Measurements from ENCODE around the gene CRYBA4.

The CRYBA4 gene

GRCh38 chr22:26646158-26646557 lies 24.4 kb downstream of the CRYBA4 start:
- Histone ChIP-seq H3K79me2 (ENCODE audit: low read length) (no peaks in the 10 kb centered on the region), H3K9me3 (ENCODE audit: insufficient read depth, low read length) (no peaks in the 10 kb centered on the region), H3K4me3 (ENCODE audit: low read length) (no peak overlapping the region), H3K9ac (ENCODE audit: low read length) (no peak overlapping the region), H4K20me1 (ENCODE audit: insufficient read depth, low read length) (no peaks in the 10 kb centered on the region), H3K36me3 (replicated peaks; ENCODE audit: low read depth, low read length) (no peaks in the 10 kb centered on the region), H2AFZ (ENCODE audit: low read depth, low read length) (no peak overlapping the region), H3K4me2 (ENCODE audit: low read length) (no peak overlapping the region), H3K27me3 (ENCODE audit: low read depth, low read length) (peaks cover 39% of the 10 kb centered on the region), H3K27ac (ENCODE audit: low read length) (no peak overlapping the region), H3K4me1 (ENCODE audit: low read length) (peaks cover 15% of the 10 kb centered on the region)
- TF ChIP-seq EZH2phosphoT487 (IDR thresholded peaks at IDR 0.05; ENCODE audit: low read depth), result no peak
- TF ChIP-seq, protein P1, sequence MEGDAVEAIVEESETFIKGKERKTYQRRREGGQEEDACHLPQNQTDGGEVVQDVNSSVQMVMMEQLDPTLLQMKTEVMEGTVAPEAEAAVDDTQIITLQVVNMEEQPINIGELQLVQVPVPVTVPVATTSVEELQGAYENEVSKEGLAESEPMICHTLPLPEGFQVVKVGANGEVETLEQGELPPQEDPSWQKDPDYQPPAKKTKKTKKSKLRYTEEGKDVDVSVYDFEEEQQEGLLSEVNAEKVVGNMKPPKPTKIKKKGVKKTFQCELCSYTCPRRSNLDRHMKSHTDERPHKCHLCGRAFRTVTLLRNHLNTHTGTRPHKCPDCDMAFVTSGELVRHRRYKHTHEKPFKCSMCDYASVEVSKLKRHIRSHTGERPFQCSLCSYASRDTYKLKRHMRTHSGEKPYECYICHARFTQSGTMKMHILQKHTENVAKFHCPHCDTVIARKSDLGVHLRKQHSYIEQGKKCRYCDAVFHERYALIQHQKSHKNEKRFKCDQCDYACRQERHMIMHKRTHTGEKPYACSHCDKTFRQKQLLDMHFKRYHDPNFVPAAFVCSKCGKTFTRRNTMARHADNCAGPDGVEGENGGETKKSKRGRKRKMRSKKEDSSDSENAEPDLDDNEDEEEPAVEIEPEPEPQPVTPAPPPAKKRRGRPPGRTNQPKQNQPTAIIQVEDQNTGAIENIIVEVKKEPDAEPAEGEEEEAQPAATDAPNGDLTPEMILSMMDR (IDR thresholded peaks at IDR 0.05; ENCODE audit: low read depth, low read length), result no peak

DNA sequence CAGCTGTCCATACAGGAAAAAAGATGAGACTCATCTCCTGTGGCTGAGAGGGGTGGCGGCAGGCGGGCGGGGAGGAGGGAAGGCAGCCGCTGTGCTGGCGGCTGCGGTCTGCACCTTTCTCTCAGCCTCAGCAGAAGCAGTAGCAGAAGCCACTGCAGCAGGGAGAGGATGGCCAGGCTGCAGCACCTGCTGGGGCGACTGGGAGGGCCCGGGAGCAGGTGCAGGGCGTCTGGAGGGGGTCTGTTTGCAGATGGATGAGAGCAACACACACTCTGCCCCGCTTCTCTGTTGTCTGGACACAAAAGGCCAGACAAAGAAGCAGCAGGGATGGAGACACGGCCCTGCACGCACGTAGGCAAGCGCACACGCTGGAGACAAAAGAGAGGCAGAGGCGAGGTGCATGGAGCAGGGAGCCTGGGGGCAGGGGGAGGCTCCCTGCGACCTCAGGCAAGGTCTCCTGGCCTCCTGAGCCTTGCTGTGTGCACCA lies 26.3 kb downstream of the CRYBA4 start:
- H3K4me3 ChIP-seq (ENCODE audit: low read length), result no peak overlapping the region
- H3K36me3 ChIP-seq (replicated peaks; ENCODE audit: low read depth, low read length), result no peaks in the 10 kb centered on the region
- no peaks in the 10 kb centered on the region for H3K9me3 ChIP-seq (ENCODE audit: insufficient read depth, low read length)
- no peak overlapping the region for H3K4me2 ChIP-seq (ENCODE audit: low read length)
- TF ChIP-seq, protein P1 (IDR thresholded peaks at IDR 0.05; ENCODE audit: low read depth, low read length), result no peak
- TF ChIP-seq EZH2phosphoT487 (IDR thresholded peaks at IDR 0.05; ENCODE audit: low read depth), result no peak
- H4K20me1 ChIP-seq (ENCODE audit: insufficient read depth, low read length), result no peaks in the 10 kb centered on the region
- H3K27ac ChIP-seq (ENCODE audit: low read length), result no peak overlapping the region
- H3K27me3 ChIP-seq (ENCODE audit: low read depth, low read length), result peaks cover 54% of the 10 kb centered on the region
- H3K79me2 ChIP-seq (ENCODE audit: low read length), result no peaks in the 10 kb centered on the region
- H2AFZ ChIP-seq (ENCODE audit: low read depth, low read length), result no peak overlapping the region
- H3K9ac ChIP-seq (ENCODE audit: low read length), result no peak overlapping the region
- peaks cover 7% of the 10 kb centered on the region for H3K4me1 ChIP-seq (ENCODE audit: low read length)

GRCh38 chr22:26648528-26649388 lies 27.0 kb downstream of the CRYBA4 start:
- Histone ChIP-seq H3K4me2 (ENCODE audit: low read length) (no peak overlapping the region), H3K79me2 (ENCODE audit: low read length) (no peaks in the 10 kb centered on the region), H3K9me3 (ENCODE audit: insufficient read depth, low read length) (no peaks in the 10 kb centered on the region), H2AFZ (ENCODE audit: low read depth, low read length) (no peak overlapping the region), H3K36me3 (replicated peaks; ENCODE audit: low read depth, low read length) (no peaks in the 10 kb centered on the region), H4K20me1 (ENCODE audit: insufficient read depth, low read length) (no peaks in the 10 kb centered on the region), H3K27me3 (ENCODE audit: low read depth, low read length) (peaks cover 61% of the 10 kb centered on the region), H3K27ac (ENCODE audit: low read length) (no peak overlapping the region), H3K4me3 (ENCODE audit: low read length) (no peak overlapping the region), H3K4me1 (ENCODE audit: low read length) (0 out of 2 replicates have a peak, but pooled peaks cover 3% of the 10 kb centered on the region), H3K9ac (ENCODE audit: low read length) (no peak overlapping the region)
- TF ChIP-seq EZH2phosphoT487 (IDR thresholded peaks at IDR 0.05; ENCODE audit: low read depth), result no peak
- TF ChIP-seq, protein P1 (IDR thresholded peaks at IDR 0.05; ENCODE audit: low read depth, low read length), result no peak

- H3K9me3 ChIP-seq (ENCODE audit: insufficient read depth, low read length), result no peaks in the 10 kb centered on the region
- H4K20me1 ChIP-seq (ENCODE audit: insufficient read depth, low read length), result no peaks in the 10 kb centered on the region
- no peak for TF ChIP-seq EZH2phosphoT487 (IDR thresholded peaks at IDR 0.05; ENCODE audit: low read depth)
- TF ChIP-seq, protein P1 (IDR thresholded peaks at IDR 0.05; ENCODE audit: low read depth, low read length), result no peak
- no peak overlapping the region for H3K4me3 ChIP-seq (ENCODE audit: low read length)
- no peaks in the 10 kb centered on the region for H3K4me1 ChIP-seq (ENCODE audit: low read length)
- H3K36me3 ChIP-seq (replicated peaks; ENCODE audit: low read depth, low read length), result no peaks in the 10 kb centered on the region
- H3K27me3 ChIP-seq (ENCODE audit: low read depth, low read length), result peaks cover 63% of the 10 kb centered on the region
- H3K9ac ChIP-seq (ENCODE audit: low read length), result no peak overlapping the region
- no peak overlapping the region for H2AFZ ChIP-seq (ENCODE audit: low read depth, low read length)
- H3K4me2 ChIP-seq (ENCODE audit: low read length), result no peak overlapping the region
- H3K27ac ChIP-seq (ENCODE audit: low read length), result no peak overlapping the region
- H3K79me2 ChIP-seq (ENCODE audit: low read length), result no peaks in the 10 kb centered on the region
Observed at GRCh38 chr22:26650722-26651421, 29.1 kb downstream of the CRYBA4 start.

Data from OCI-LY3 (cell line).